Rectal smooth muscle tissue (tissue), 1 donor: ENCODE results near the gene NUBP1.

Experiments
- H3K27ac ChIP-seq: one replicate; pipeline ENCODE4 v1.7.0; 2013; ENCODE audit warnings: low read depth, low read length, inconsistent platforms
- H3K27me3 ChIP-seq: one replicate; pipeline ENCODE4 v1.7.0; 2013; ENCODE audit warnings: low read length; ENCODE audit not compliant: control insufficient read depth, insufficient read depth
- H3K36me3 ChIP-seq: one replicate; pipeline ENCODE4 v1.7.0; 2013; ENCODE audit warnings: low read length; ENCODE audit not compliant: control insufficient read depth, insufficient read depth
- H3K4me1 ChIP-seq: one replicate; pipeline ENCODE4 v1.7.0; 2013; ENCODE audit warnings: low read length; ENCODE audit not compliant: control insufficient read depth, insufficient read depth
- H3K4me3 ChIP-seq: one replicate; pipeline ENCODE4 v1.7.0; 2013; ENCODE audit warnings: low read length
- H3K9ac ChIP-seq: one replicate; pipeline ENCODE4 v1.7.0; 2013; ENCODE audit warnings: low read length

The NUBP1 gene

DNA sequence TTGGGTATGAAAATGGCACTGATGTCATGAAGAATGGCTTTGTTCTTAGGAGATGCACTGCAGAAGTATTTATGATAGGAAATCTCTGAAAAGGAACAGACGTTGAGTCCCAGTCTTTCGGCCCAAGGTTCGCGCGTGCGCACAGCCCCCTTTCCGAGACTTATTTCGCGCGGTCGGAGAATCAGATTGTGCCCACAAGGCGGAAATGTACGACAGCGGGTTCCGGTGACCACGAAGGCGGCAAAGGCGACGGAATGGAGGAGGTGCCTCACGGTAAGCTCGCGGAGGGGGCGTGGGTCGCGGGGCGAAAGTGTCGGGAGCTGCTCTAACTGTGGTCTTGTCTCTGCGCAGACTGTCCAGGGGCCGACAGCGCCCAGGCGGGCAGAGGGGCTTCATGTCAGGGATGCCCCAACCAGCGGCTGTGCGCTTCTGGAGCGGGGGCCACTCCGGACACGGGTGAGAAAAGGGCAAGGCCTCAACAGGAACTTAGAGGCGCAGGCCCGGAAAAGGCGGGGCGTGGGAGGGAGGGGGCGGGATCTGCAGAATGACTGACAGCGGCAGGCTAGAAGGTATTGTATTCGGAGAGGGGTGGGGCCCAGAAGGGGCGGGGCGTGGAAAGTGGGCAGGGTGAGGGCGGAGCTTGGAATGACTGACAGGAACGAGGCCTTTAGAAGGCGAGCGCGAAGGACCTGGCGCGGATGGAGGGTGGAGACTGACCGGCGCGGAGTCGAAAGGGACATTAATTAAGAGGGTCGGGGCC is at the start of gene NUBP1:
Gene NUBP1 (plus strand): TSS at position 233 of the 760 bp plus-strand sequence. CDS start 22 bp downstream, at position 255.
- H3K4me3 ChIP-seq: peak within 1 kb of the TSS; percentile 96
- peak within 1 kb of the TSS; percentile 91 for H3K9ac ChIP-seq
- peaks cover 7% of the 10 kb centered on the region for H3K36me3 ChIP-seq
- H3K4me1 ChIP-seq: peaks cover 20% of the 10 kb centered on the region
- peak within 1 kb of the TSS; percentile 99 for H3K27ac ChIP-seq
- no peaks in the 10 kb centered on the region for H3K27me3 ChIP-seq

DNA sequence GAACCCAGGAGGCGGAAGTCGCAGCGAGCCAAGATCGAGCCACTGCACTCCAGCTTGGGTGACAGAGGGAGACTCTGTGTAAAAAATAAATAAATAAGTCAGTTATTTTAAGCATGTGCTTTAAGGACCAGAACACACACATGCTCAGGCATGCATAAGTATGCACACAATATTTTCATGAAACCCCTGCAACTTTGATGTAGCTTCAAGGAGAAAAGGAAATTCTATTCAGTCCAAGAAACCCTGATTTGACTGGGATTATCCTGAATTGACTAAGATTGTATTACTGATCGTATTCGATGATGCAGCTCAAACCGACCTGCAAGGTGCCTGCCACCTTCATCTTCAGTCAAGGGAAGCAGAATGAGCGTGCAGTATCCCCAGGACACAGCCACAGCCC is 49.8 kb upstream of the NUBP1 start:
- H3K4me3 ChIP-seq: no peak overlapping the region
- no peak overlapping the region for H3K9ac ChIP-seq
- no peaks in the 10 kb centered on the region for H3K4me1 ChIP-seq
- H3K27ac ChIP-seq: no peak overlapping the region
- H3K36me3 ChIP-seq: no peaks in the 10 kb centered on the region
- no peaks in the 10 kb centered on the region for H3K27me3 ChIP-seq

DNA sequence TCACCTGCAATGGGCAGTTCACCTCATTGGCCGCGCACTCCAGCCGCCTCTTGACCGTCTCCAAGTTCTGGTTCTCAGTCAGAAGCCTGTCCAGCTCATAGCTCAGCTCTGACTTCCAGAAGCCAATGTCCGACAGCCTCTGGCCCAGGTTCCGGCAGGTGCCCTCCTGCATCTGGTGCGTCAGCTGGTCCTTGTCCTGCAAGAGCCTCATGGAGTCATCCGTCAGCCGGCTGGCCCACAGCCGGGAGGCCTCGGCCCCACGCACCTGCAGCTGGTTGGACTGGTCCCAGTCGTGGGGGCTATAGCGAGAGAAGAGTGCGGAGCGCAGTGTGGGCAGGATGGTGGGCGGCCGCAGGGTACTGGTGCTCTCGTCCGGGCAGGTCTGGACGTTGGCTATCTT is 49.3 kb upstream of the NUBP1 start:
- Histone ChIP-seq H3K36me3 (no peaks in the 10 kb centered on the region), H3K4me1 (no peaks in the 10 kb centered on the region), H3K27ac (no peak overlapping the region), H3K4me3 (no peak overlapping the region), H3K27me3 (no peaks in the 10 kb centered on the region), H3K9ac (no peak overlapping the region)

DNA sequence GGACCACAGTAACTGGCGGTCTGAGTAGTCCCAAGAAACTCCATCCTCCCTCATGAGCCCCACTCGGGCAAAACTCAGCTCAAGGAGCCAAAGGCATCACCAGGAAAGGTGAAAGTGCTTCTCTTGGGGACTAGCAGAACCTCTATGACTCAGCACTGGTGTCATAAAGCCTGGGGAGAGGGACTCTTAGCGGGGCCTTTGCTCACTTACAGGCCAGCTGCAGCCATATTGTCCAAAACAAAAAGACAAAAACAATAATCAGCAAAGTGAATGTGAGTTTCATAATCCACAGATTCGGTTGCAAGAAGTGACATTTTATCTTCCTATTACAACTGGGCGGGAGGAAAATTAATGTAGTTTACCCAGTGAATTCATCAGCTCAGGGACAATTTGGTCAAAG is 48.8 kb upstream of the NUBP1 start, which contains the start of gene TEKT5:
Gene TEKT5 (minus strand): TSS at position 101 of the 400 bp plus-strand sequence. CDS start 57 bp downstream, at position 44.
- Histone ChIP-seq H3K4me3 (no peak within 1 kb of the TSS), H3K27ac (no peak within 1 kb of the TSS), H3K36me3 (no peaks in the 10 kb centered on the region), H3K4me1 (no peaks in the 10 kb centered on the region), H3K9ac (no peak within 1 kb of the TSS), H3K27me3 (no peaks in the 10 kb centered on the region)

DNA sequence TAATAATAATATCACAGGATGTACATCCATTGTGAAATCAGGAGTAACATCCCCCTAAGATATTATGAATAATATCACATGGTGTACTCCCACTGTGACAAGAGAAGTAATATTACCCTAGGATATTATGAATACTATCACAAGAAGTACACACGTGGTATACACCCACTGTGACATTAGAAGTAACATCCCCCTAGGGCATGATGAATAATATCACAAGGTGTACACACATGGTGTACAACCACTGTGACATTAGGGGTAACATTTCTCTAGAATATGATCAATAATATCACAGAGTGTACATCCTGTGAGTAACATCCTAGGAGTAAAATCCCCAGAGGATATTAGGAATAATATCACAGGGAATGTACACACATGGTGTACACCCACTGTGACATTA is 43.9 kb upstream of the NUBP1 start:
- Histone ChIP-seq H3K36me3 (no peaks in the 10 kb centered on the region), H3K4me1 (no peaks in the 10 kb centered on the region), H3K4me3 (no peak overlapping the region), H3K9ac (no peak overlapping the region), H3K27ac (no peak overlapping the region), H3K27me3 (no peaks in the 10 kb centered on the region)

DNA sequence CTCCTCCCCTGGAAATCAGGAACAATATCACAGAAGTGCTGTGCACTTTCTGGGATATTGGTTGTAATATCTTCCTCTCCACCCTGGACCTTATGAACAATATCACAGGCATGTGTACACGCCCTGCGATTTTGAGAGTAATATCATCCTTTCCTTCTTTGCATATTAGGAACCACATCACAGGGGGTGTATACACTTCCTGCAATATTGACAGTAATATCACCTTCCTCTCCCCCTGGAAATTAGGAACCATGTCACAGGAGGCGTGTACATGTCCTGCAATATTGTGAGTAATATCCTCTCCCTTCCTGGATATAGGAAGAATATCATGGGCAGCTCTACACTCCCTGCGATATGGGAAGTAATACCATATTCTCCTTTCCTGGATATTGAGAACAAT is 34.7 kb upstream of the NUBP1 start:
- Histone ChIP-seq H3K4me3 (no peak overlapping the region), H3K36me3 (no peaks in the 10 kb centered on the region), H3K9ac (no peak overlapping the region), H3K4me1 (no peaks in the 10 kb centered on the region), H3K27me3 (no peaks in the 10 kb centered on the region), H3K27ac (no peak overlapping the region)

DNA sequence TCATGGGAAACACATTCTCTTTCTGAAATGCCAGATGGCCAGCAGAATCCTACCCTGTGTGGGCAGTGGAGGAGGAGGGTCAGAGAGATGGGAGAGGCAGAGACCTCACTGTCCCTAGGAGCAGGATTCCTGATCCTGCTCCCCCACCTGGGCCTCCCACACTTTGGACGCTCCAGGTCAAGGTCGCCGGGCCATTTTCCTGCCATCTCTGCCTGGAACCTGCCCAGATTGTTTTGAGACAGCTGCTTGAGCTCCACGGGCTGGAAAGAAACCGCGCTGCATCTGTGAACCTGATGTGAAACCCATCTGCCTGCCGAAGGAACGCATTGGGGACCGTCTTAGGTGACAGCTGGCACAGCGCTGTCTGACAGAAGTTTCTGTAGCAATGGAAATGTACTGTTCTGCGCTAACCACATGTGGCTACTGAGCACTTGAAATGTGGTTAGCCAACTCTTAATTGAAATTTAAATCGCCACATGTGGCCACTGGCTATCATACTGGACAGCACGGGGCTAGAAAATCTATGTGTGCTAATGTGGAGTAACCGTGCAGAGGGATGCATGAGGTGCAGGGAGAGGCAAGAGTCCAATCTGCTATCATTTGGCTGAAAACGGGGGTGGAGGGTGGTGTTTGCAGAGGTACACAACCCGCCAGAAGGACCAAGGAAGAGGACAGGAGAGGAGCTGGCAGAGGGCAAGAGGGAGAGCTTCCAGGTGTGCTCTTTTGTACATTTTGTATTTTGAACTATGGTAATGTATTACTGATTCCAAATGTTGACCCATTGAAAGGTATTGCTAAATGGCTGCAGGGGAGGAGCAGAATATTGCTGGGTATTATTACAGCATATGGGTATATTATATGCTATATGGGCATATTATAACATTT is 15.4 kb upstream of the NUBP1 start:
- H3K27me3 ChIP-seq: no peaks in the 10 kb centered on the region
- no peaks in the 10 kb centered on the region for H3K4me1 ChIP-seq
- H3K27ac ChIP-seq: no peak overlapping the region
- H3K36me3 ChIP-seq: no peaks in the 10 kb centered on the region
- no peak overlapping the region for H3K9ac ChIP-seq
- no peak overlapping the region for H3K4me3 ChIP-seq

DNA sequence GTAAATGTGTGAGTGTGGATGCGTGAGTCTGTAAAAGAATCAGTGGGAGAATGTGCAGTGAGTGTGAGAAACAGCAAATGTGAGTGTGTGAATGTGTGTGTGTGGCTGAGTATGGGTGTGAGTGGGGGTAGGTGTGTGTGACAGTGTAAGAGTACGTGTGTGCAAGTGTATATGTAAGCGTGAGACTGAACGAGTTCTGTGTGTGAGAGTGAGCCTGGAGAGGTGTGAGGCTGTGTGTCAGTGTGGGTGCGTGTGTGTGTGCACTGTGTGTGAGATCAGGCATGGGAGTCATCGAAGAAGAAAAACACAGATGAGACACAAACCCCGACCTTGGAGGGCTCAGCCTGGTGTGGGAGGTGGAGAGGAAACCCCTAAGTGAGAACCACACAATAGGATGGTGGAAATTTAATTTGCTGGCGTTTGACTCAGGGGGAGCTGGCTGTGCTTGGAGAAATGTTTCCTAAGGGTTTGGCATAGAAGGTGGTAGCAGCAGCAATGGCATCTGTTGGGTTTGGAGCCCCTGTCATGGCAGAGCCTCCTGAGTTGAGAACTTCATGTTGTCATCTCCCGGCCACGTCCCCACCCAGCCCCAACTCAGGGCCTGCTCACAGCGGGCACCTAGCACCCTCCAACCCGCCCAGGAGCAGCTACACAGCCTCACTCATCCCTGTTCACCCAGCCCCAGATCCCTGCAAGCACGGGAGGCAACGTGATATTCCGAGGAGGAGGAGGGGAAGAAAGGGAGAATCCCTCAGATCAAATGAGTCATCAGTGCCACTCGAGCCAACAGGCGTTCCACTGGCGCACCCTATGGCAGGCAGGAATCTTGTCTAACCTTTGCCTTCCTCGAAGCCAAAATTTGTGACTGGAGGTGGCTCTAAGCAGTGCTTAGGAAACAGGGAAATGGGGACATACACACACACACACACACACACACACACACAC is 14.3 kb upstream of the NUBP1 start:
- no peaks in the 10 kb centered on the region for H3K27me3 ChIP-seq
- H3K27ac ChIP-seq: no peak overlapping the region
- no peaks in the 10 kb centered on the region for H3K36me3 ChIP-seq
- H3K4me3 ChIP-seq: no peak overlapping the region
- H3K9ac ChIP-seq: no peak overlapping the region
- H3K4me1 ChIP-seq: no peaks in the 10 kb centered on the region

DNA sequence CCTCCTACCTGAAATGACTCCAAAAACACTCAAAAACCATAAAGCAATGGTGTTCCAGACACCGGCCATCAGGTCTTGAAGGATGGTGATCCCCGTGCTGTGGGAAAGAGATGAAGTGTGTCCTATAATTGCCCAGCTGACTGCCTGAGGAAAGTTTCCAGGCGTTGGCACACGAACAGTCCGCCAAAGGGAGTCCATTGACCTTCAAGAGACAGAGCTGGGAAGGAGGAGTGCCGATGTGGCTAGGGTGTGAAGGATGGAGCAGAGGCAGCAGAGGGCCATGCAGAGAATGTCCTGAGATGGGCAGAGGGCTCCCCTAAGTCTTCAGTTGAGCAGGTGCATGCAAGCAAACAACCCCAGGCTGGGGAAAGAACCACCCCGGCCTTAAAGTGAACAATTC is 11.9 kb upstream of the NUBP1 start:
- Histone ChIP-seq H3K9ac (no peak overlapping the region), H3K27ac (no peak overlapping the region), H3K4me1 (no peaks in the 10 kb centered on the region), H3K4me3 (no peak overlapping the region), H3K36me3 (no peaks in the 10 kb centered on the region), H3K27me3 (no peaks in the 10 kb centered on the region)

DNA sequence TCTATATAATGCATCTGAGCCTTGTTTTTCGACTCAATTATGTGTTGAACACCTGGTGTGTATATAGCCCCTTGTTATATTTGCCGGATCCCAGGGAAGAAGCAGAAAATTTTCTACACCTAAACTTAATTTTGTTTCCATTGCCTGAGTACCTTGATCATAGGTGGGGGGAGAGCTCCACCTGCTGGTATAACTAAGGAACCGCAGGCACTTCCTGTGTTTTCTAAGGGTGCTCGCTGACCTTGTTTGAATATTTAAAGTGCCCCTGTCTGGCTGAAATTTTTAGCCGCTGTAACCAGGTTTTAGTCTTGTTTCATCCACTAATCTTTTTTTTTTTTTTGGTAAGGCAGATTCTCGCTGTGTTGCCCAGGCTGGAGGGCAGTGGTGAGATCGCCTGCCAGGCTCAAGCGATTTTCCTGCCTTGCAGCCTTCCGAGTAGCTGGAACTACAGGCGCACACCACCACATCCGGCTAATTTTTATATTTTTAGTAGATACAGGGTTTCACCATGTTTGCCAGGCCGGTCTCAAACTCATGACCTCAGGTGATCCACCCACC is 6.5 kb upstream of the NUBP1 start:
- H3K36me3 ChIP-seq: no peaks in the 10 kb centered on the region
- peaks cover 7% of the 10 kb centered on the region for H3K4me1 ChIP-seq
- no peaks in the 10 kb centered on the region for H3K27me3 ChIP-seq
- peak overlapping the region; percentile 58 for H3K27ac ChIP-seq
- peak overlapping the region; percentile 35 for H3K4me3 ChIP-seq
- H3K9ac ChIP-seq: no peak overlapping the region

DNA sequence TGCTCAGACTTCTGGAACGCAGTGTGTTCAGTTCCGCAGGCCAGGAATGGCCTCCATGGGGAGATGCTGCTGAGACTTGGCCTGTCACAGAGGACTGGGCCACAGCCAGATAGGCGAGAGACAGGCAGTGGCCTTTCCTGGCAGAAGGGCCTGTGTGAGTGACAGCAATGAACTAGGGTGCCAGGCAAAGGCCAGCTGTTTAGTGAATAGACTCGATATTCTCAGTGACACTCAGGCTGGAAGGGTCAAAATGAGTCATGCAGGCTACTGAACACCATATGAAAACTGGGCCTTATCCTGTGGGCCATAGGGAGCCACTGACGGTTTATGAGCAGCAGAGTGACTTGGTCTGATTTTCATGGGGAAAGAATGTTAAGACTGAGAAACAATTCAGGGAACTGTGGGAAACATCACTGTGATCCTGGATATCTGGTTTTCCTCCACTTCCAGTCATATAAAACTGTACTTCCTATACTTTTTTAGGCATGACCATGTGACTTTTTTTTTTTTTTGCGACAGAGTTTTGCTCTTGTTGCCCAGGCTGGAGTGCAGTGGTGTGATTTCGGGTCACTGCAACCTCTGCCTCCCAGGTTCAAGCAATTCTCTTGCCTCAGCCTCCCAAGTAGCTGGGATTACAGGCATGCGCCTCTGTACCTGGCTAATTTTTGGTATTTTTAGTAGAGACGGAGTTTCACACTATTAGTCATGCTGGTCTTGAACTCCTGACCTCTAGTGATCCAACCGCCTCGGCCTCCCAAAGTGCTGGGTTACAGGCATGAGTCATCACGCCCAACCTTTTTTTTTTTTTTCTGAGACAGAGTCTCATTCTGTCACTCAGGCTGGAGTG is 5.2 kb upstream of the NUBP1 start:
- no peaks in the 10 kb centered on the region for H3K27me3 ChIP-seq
- H3K36me3 ChIP-seq: no peaks in the 10 kb centered on the region
- H3K4me1 ChIP-seq: peaks cover 11% of the 10 kb centered on the region
- H3K27ac ChIP-seq: peak overlapping the region; percentile 16
- no peak overlapping the region for H3K4me3 ChIP-seq
- H3K9ac ChIP-seq: no peak overlapping the region
